Heart left ventricle (tissue), 16 donors: Measurements from ENCODE around the gene SOX10. TPM values are rescaled to one million over a fixed set of nuclear protein-coding genes. Genes with fewer than 3 reads are reported as not detected.

Experiments used
- ATAC-seq, 4 donors: fragments of 200-7000 bp; cut with Tn5 transposase; one replicate each; pipeline ENCODE4 v1.9.1; 2020 to 2022; ENCODE audit warnings: moderate library complexity in 4 of 4, mild to moderate bottlenecking in 3 of 4, moderate number of reproducible peaks in 1 of 4
- DNase-seq, 5 donors: peaks; one replicate each; pipeline ENCODE4 v3.0.0-alpha.2; 2020
- H3K27ac ChIP-seq, 12 donors: fragments of 200-600 bp; sonication (generic) in 4 of 12; one replicate each; pipeline versions ENCODE4 v1.5.0 to v1.8.0; 2016 to 2022; ENCODE audit warnings: mild to moderate bottlenecking in 2 of 12
- H3K27me3 ChIP-seq, 9 donors: fragments of 200-600 bp; sonication (generic) in 2 of 9; one replicate each; pipeline versions ENCODE4 v1.5.1 to v1.8.0; 2016 to 2022; ENCODE audit warnings: mild to moderate bottlenecking in 3 of 9
- H3K36me3 ChIP-seq, 9 donors: fragments of 200-600 bp; sonication (generic) in 2 of 9; one replicate each; pipeline versions ENCODE4 v1.5.0 to v1.8.0; 2018 to 2022; ENCODE audit warnings: mild to moderate bottlenecking in 2 of 9
- H3K4me1 ChIP-seq, 12 donors: fragments of 200-600 bp; sonication (generic) in 4 of 12; one replicate each; pipeline versions ENCODE4 v1.5.0 to v1.8.0; 2016 to 2022; ENCODE audit warnings: mild to moderate bottlenecking in 3 of 12
- H3K4me3 ChIP-seq, 12 donors: fragments of 200-600 bp; sonication (generic) in 4 of 12; one replicate each; pipeline versions ENCODE4 v1.5.0 to v1.8.0; 2017 to 2022; ENCODE audit warnings: mild to moderate bottlenecking in 9 of 12, moderate library complexity in 4 of 12
- H3K9me3 ChIP-seq, 12 donors: fragments of 200-600 bp; sonication (generic) in 4 of 12; one replicate each; pipeline versions ENCODE4 v1.5.0 to v1.8.0; 2016 to 2022; ENCODE audit warnings: mild to moderate bottlenecking in 1 of 12
- POLR2A ChIP-seq, 2 donors: fragments of 450-650 bp; IDR thresholded peaks; one replicate each; pipeline ENCODE4 v1.6.1; 2017; ENCODE audit warnings: antibody characterized with exemption in 2 of 2, mild to moderate bottlenecking in 2 of 2, moderate library complexity in 2 of 2
- WGBS, 4 donors: extraction: QIAGEN DNeasy Blood & Tissue Kit in 2 of 4; methylation state at CpG; one replicate each; pipeline versions ENCODE4 v1.1.5 to v1.1.7; 2013 to 2018; 5-methylcytosine and 5-hydroxymethylcytosine counted together
- intact Hi-C, 10 donors: fragments of 100-400 bp; cut with DNase I; formaldehyde crosslinking; loops; one replicate each; pipeline versions ENCODE4 v1.11.1 to v1.14.2; 2022
- polyA plus RNA-seq, 2 donors: library from polyadenylated mRNA; stranded (reverse); fragments of 200-250 nt; gene quantifications; one replicate each; pipeline ENCODE4 v1.2.3, GENCODE V29; 2013
- total RNA-seq, 9 donors: library from RNA; depleted of rRNA in 2 of 9; stranded (reverse); fragments of >200 nt in 2 of 9; fragmentation: NEBNext Ultra II Directional in 3 of 9; extraction: Animal tissue kit (Norgen Biotek cat#: 25700) in 3 of 9; gene quantifications; one replicate each; pipeline versions ENCODE4 v1.1.0 to v1.2.4, GENCODE V29; 2016 to 2023
- TF ChIP-seq, protein P1 (sequence below), 12 donors: fragments of 200-600 bp; sonication (generic) in 4 of 12; IDR thresholded peaks; one replicate each; pipeline versions ENCODE4 v1.5.0 to v1.8.0; 2018 to 2022; ENCODE audit warnings: antibody characterized with exemption in 12 of 12, mild to moderate bottlenecking in 5 of 12
- donor health status: ischemic (EF 13 %, LVEDD 7.1; RV severe dilation, severe dysfunction).
- donor health status: healthy with polysubstance abuse.
- donor health status: DM: no; HTN: yes; CAD: no.
- donor health status: DM: no; HTN: no; CAD: no.
- donor health status: ischemic (EF 25% LVEDD 6.9; RV normal size, moderate dysfunction).
- donor health status: ischemic (EF 25% LVEDD 5.7; RV mildly dilated, moderate dysfunction).
- donor health status: healthy.
- donor health status: DM: yes; HTN: yes; CAD: no.
- donor health status: ischemic (EF 35%, LVEDD 5.7; RV mildly dilated, moderate dysfunction).
- donor health status: nonischemic (EF 11% LVEDD 7.7; RV severe dilation, severe dysfunction).
- donor health status: DM: yes; HTN: yes; CAD: no.
- donor health status: PGD.
- donor health status: ischemic (EF 29% LVEDD 5.4; RV normal size, mild dysfunction).
- donor health status: nonischemic (EF 23%, LVEDD 6.1; RV moderate dilation, normal function).

The SOX10 gene
- total and polyA plus RNA-seq, 11 donors: 0.43 to 7.6 (median 1.1) TPM

DNA sequence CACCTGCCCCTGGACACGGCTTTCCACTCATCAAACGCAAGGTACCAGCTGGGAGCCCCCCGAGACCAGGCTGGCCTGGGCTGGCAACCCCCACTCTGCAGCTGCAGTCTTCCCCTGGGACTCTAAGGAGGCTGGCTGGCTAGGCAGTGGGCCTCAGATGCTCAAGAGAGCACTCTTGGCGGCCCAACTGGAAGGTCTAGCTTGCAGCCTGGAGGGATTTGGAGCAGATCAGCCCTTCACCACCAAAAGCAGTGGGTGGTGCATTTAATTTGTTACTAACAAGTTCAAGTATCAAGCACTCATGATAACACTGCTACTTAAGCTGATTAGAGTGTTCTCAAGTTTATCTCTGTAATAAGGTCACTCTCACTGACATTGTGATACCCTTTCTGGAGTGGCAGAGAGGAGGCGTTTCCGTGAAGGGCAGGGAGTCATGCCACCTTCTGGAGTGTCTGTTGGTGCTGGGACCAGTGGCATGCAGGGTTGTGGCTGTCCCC is 52.4 kb downstream of the SOX10 start:
- 65 to 81% (median 76%) methylated on average over 3 to 6 of the region's 6 CpGs for WGBS, 4 donors
- H3K36me3 ChIP-seq: peaks cover 0 to 78% (median 46%) of the 10 kb centered on the region in 9 donors
- peak overlapping the region in 1 of 12 donors; percentile 80 for H3K27ac ChIP-seq
- TF ChIP-seq POLR2A (IDR thresholded peaks at IDR 0.05): no peak
- TF ChIP-seq, protein P1, sequence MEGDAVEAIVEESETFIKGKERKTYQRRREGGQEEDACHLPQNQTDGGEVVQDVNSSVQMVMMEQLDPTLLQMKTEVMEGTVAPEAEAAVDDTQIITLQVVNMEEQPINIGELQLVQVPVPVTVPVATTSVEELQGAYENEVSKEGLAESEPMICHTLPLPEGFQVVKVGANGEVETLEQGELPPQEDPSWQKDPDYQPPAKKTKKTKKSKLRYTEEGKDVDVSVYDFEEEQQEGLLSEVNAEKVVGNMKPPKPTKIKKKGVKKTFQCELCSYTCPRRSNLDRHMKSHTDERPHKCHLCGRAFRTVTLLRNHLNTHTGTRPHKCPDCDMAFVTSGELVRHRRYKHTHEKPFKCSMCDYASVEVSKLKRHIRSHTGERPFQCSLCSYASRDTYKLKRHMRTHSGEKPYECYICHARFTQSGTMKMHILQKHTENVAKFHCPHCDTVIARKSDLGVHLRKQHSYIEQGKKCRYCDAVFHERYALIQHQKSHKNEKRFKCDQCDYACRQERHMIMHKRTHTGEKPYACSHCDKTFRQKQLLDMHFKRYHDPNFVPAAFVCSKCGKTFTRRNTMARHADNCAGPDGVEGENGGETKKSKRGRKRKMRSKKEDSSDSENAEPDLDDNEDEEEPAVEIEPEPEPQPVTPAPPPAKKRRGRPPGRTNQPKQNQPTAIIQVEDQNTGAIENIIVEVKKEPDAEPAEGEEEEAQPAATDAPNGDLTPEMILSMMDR (IDR thresholded peaks at IDR 0.05): no peak
- H3K4me3 ChIP-seq: no peak overlapping the region
- H3K9me3 ChIP-seq: no peaks in the 10 kb centered on the region
- peaks cover 6 to 40% (median 14%) of the 10 kb centered on the region in 12 donors for H3K4me1 ChIP-seq
- intact Hi-C loops: loop anchor here in 5 of 10 donors (2.0 to 10.0 kb wide), 4 partner anchors 25 to 117 kb away; partner anchors contain the start of gene MICALL1 (in 1 of the 5)
- no peaks in the 10 kb centered on the region for H3K27me3 ChIP-seq
- DNase-seq (peak in 1 of 5 donors; percentile 55), ATAC-seq (peak in 1 of 4 donors; percentile 31)

DNA sequence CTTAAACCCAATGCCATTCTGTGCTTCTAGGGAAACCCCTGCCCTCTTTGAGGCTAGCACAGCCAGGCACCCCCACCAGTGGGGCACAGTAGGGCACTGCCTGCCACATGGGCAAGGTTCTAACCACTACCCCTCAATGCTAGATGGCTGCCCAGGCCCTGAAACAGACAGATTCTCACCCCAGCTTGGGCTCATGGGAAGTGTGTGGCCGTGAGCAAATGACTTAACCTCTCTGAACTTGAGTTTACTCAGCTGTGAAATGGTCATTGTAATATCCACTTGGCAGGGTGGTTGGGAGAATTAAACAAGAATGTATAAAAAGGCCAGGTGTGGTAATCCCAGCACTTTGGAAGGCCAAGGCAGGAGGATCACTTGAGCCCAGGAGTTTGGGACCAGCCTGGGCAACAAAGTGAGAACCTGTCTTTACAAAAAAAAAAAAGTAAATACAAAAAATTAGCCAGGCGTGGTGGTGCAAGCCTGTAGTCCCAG is 53.4 kb downstream of the SOX10 start:
- H3K36me3 ChIP-seq: peaks cover 0 to 80% (median 52%) of the 10 kb centered on the region in 9 donors
- H3K9me3 ChIP-seq: no peaks in the 10 kb centered on the region
- ATAC-seq: no peak
- TF ChIP-seq POLR2A (IDR thresholded peaks at IDR 0.05): no peak
- TF ChIP-seq, protein P1 (IDR thresholded peaks at IDR 0.05): peak in 1 of 12 donors; percentile 5
- DNase-seq: no peak
- H3K4me3 ChIP-seq: no peak overlapping the region
- WGBS, 4 donors: 81 to 94% (median 88%) methylated on average over 2 of the region's 2 CpGs
- intact Hi-C loops: loop anchor here in 4 of 10 donors (5.0 to 10.0 kb wide), 3 partner anchors 34 to 116 kb away; no protein-coding TSS in a partner anchor
- no peaks in the 10 kb centered on the region for H3K27me3 ChIP-seq
- peaks cover 6 to 40% (median 14%) of the 10 kb centered on the region in 12 donors for H3K4me1 ChIP-seq
- H3K27ac ChIP-seq: peak overlapping the region in 1 of 12 donors; percentile 79

DNA sequence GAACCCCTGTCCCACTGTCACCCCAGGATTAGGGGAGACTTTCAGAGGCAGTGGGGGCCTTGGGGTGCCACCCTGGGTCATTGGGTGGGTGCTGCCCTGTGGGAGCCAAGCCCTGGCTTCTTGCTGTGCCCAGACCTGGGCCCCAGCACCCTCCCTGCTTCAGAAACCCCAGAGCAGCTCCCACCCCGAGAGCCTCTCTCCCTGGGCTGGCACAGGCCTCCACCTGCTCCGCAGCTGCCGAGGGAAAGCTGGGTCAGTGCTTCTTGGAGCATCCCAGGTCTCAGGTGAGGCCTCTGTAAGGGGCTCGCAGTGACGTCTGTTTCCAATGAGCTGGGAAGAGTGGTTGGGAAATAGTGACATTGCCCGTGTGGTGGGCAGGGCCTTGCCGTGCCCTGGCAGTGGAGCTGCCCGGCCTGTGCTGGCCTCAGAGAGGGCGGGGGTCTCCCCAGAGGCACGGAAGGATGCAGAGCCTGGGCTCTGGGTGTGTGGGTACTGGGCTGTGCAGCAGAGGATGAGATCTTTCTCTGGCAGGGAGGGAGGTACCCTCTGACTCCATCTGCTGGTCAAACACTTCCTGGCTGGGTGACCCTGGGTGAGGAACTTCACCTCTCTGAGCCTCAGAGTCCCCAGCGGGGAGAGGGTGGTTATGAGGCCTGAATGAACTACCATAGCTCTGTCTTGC is 53.9 kb downstream of the SOX10 start:
- no peaks in the 10 kb centered on the region for H3K27me3 ChIP-seq
- H3K4me1 ChIP-seq: peaks cover 6 to 40% (median 14%) of the 10 kb centered on the region in 12 donors
- H3K9me3 ChIP-seq: no peaks in the 10 kb centered on the region
- H3K27ac ChIP-seq: peak overlapping the region in 1 of 12 donors; percentile 79
- 83 to 100% (median 84%) methylated on average over 2 to 11 of the region's 11 CpGs for WGBS, 4 donors
- ATAC-seq (peak in 2 of 4 donors; percentile 4 to 14), DNase-seq (peak in 1 of 5 donors; percentile 46)
- peaks cover 0 to 84% (median 55%) of the 10 kb centered on the region in 9 donors for H3K36me3 ChIP-seq
- TF ChIP-seq, protein P1 (IDR thresholded peaks at IDR 0.05): peak in 10 of 12 donors; percentile 17 to 50 (median 32)
- TF ChIP-seq POLR2A (IDR thresholded peaks at IDR 0.05): no peak
- H3K4me3 ChIP-seq: no peak overlapping the region
- intact Hi-C loops: loop anchor here in 4 of 10 donors (5.0 to 10.0 kb wide), 3 partner anchors 33 to 116 kb away; no protein-coding TSS in a partner anchor

DNA sequence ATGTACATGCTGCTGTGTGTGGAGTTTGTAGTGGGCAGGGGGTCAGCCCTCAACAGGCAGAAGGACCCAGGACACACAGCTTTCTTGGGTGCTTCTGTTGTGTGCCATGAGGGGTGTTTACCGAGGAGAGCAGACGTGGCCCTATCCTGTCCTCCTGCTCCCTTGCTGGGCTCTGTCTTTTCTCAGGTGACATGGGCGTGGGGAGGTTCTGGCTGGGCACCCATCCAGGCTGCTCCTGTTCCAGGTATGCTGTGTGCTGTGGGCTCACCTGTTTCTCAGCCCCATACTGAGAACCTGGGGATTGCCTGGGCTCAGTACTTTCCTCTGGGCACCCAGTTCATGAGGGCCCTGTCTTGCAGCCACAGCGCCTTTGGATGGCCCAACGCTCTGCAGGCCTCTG is 55.0 kb downstream of the SOX10 start:
- H3K9me3 ChIP-seq: no peaks in the 10 kb centered on the region
- intact Hi-C loops: no loop called here
- no peak overlapping the region for H3K4me3 ChIP-seq
- TF ChIP-seq POLR2A (IDR thresholded peaks at IDR 0.05): no peak
- TF ChIP-seq, protein P1 (IDR thresholded peaks at IDR 0.05): no peak
- H3K27me3 ChIP-seq: no peaks in the 10 kb centered on the region
- ATAC-seq (no peak), DNase-seq (no peak)
- H3K36me3 ChIP-seq: peaks cover 0 to 88% (median 59%) of the 10 kb centered on the region in 9 donors
- H3K27ac ChIP-seq: peak overlapping the region in 1 of 12 donors; percentile 79
- H3K4me1 ChIP-seq: peaks cover 5 to 35% (median 11%) of the 10 kb centered on the region in 12 donors
- 71 to 100% (median 96%) methylated on average over 1 to 5 of the region's 5 CpGs for WGBS, 4 donors
